Mesothelial cell of epicardium (in vitro differentiated cells): Measurements from ENCODE around the gene TRDMT1. TPM values are rescaled to one million over a fixed set of nuclear protein-coding genes. Genes with fewer than 3 reads are reported as not detected.

Experiments
- DNase-seq, 2 experiments: peaks; one replicate each; pipeline ENCODE4 v3.0.0; 2021; ENCODE audit warnings: low spot score in 2 of 2; ENCODE audit not compliant: unreplicated experiment in 2 of 2
- H3K27ac Mint-ChIP-seq: 2 replicates; pipeline ENCODE4 v1.8.0; 2021; ENCODE audit warnings: mixed read lengths
- H3K27me3 Mint-ChIP-seq: 2 replicates; pipeline ENCODE4 v1.8.0; 2021; ENCODE audit warnings: low read depth, mixed read lengths
- H3K36me3 Mint-ChIP-seq: 2 replicates; pipeline ENCODE4 v1.8.0; 2021; ENCODE audit warnings: mixed read lengths
- H3K4me1 Mint-ChIP-seq: 2 replicates; pipeline ENCODE4 v1.8.0; 2021; ENCODE audit warnings: mixed read lengths
- H3K4me3 Mint-ChIP-seq: 2 replicates; pipeline ENCODE4 v1.8.0; 2021; ENCODE audit warnings: mild to moderate bottlenecking, moderate library complexity, mixed read lengths
- H3K9me3 Mint-ChIP-seq: 2 replicates; pipeline ENCODE4 v1.8.0; 2021; ENCODE audit warnings: mixed read lengths
- total RNA-seq: library from RNA; stranded (reverse); gene quantifications from 3 replicates; pipeline ENCODE4 v1.2.1, GENCODE V29; 2021
- TF ChIP-seq, protein P1 (sequence below): fragments of 200-600 bp; sonication (generic); IDR thresholded peaks from one replicate; pipeline ENCODE4 v1.5.0; 2021; ENCODE audit warnings: antibody characterized with exemption; ENCODE audit not compliant: unreplicated experiment

The TRDMT1 gene
- total RNA-seq, 1 donor from 2014 or later = 8.2 TPM

- peaks cover 51% of the 10 kb centered on the region for H3K4me1 Mint-ChIP-seq
- TF ChIP-seq, protein P1, sequence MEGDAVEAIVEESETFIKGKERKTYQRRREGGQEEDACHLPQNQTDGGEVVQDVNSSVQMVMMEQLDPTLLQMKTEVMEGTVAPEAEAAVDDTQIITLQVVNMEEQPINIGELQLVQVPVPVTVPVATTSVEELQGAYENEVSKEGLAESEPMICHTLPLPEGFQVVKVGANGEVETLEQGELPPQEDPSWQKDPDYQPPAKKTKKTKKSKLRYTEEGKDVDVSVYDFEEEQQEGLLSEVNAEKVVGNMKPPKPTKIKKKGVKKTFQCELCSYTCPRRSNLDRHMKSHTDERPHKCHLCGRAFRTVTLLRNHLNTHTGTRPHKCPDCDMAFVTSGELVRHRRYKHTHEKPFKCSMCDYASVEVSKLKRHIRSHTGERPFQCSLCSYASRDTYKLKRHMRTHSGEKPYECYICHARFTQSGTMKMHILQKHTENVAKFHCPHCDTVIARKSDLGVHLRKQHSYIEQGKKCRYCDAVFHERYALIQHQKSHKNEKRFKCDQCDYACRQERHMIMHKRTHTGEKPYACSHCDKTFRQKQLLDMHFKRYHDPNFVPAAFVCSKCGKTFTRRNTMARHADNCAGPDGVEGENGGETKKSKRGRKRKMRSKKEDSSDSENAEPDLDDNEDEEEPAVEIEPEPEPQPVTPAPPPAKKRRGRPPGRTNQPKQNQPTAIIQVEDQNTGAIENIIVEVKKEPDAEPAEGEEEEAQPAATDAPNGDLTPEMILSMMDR = no peak
These were observed 1.2 kb downstream of the TRDMT1 start for GRCh38 chr10:17200001-17200911.

DNA sequence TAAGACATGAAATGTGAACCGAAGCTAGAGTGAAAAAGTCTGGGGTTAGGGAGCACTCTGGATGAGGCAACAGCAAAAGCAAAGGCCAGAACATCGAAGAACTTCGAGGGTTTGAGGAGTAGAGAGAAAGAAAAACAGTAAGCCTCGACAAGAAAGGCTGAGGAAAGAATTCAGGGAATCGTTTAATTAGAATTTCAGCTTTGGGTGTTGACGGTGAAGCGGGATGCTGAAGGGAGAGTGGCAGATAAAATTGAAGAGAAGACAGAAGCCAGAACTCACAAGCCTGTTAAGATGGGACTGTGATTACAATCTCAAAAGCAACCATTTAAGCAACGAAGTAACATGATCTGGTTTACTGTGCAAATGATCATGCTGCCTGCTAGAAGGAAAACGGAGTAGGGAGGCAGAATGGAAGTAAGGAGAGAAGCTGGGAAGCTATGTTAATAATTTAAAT, 2.1 kb downstream of the TRDMT1 start:
- TF ChIP-seq, protein P1 = no peak
- peaks cover 11% of the 10 kb centered on the region for H3K9me3 Mint-ChIP-seq
- peaks cover 49% of the 10 kb centered on the region for H3K4me1 Mint-ChIP-seq
- H3K4me3 Mint-ChIP-seq = peak overlapping the region; percentile 80
- no peaks in the 10 kb centered on the region for H3K27me3 Mint-ChIP-seq
- H3K36me3 Mint-ChIP-seq = peaks cover 2% of the 10 kb centered on the region
- DNase-seq = no peak
- peak overlapping the region; percentile 94 for H3K27ac Mint-ChIP-seq

More at GRCh38 chr10:17200001-17200911, 1.2 kb downstream of the TRDMT1 start:
- peak overlapping the region; percentile 80 for H3K4me3 Mint-ChIP-seq
- no peaks in the 10 kb centered on the region for H3K27me3 Mint-ChIP-seq
- peaks cover 10% of the 10 kb centered on the region for H3K9me3 Mint-ChIP-seq
- H3K36me3 Mint-ChIP-seq = peaks cover 2% of the 10 kb centered on the region
- DNase-seq = no peak
- H3K27ac Mint-ChIP-seq = peak overlapping the region; percentile 94

GRCh38 chr10:17196573-17196972, 4.9 kb downstream of the TRDMT1 start:
- Mint-ChIP-seq H3K36me3 (peaks cover 9% of the 10 kb centered on the region), H3K9me3 (peaks cover 16% of the 10 kb centered on the region), H3K4me1 (peaks cover 29% of the 10 kb centered on the region), H3K4me3 (no peak overlapping the region), H3K27me3 (no peaks in the 10 kb centered on the region), H3K27ac (peak overlapping the region; percentile 35)
- no peak for DNase-seq
- TF ChIP-seq, protein P1 = no peak

DNA sequence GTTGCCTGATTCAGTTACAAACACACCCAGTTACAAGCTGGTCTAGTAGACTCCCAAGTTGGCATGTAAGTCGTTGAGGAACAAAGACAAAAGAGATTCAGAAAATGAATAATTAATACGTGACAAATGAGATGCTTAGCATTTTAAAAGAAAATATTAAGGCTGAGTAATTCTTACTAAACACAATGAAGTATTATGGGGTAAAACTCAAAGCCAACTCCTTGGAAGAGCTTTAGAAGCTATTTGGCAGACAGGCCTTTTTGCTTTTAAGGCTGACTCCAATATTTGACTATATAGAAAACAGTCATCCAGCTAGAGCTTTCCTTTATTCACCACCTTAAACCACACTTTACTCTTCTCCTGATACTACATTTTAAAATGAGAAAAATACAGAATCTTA, 5.4 kb downstream of the TRDMT1 start:
- peaks cover 9% of the 10 kb centered on the region for H3K36me3 Mint-ChIP-seq
- H3K27me3 Mint-ChIP-seq = no peaks in the 10 kb centered on the region
- H3K4me1 Mint-ChIP-seq = peaks cover 26% of the 10 kb centered on the region
- no peak for DNase-seq
- no peak overlapping the region for H3K4me3 Mint-ChIP-seq
- peaks cover 16% of the 10 kb centered on the region for H3K9me3 Mint-ChIP-seq
- TF ChIP-seq, protein P1 = no peak
- peak overlapping the region; percentile 35 for H3K27ac Mint-ChIP-seq

- Mint-ChIP-seq H3K27ac (no peak overlapping the region), H3K27me3 (no peaks in the 10 kb centered on the region), H3K36me3 (peaks cover 9% of the 10 kb centered on the region), H3K4me1 (peaks cover 22% of the 10 kb centered on the region), H3K4me3 (no peak overlapping the region), H3K9me3 (peaks cover 16% of the 10 kb centered on the region)
- TF ChIP-seq, protein P1 = no peak
- DNase-seq = no peak
These were observed 6.4 kb downstream of the TRDMT1 start for GRCh38 chr10:17195083-17195482.
